AG04449 (cell line): ENCODE data around the gene TOE1.

ENCODE experiments used
- CTCF ChIA-PET: fragments of 350-600 bp; formaldehyde crosslinking; extraction: SDS; loops from one replicate; lab custom pipeline; 2021; ENCODE audit warnings: antibody characterized with exemption; lab: Yijun Ruan, JAX
- POLR2A ChIA-PET: fragments of 400-600, 350-600 bp; formaldehyde crosslinking; extraction: SDS; loops from one replicate; lab custom pipeline; 2020; ENCODE audit warnings: antibody characterized with exemption, inconsistent platforms; lab: Yijun Ruan, JAX
- DNase-seq: peaks from one replicate; pipeline ENCODE4 v3.0.0-alpha.2; 2010; ENCODE audit warnings: low read depth, low spot score
- H3K4me3 ChIP-seq: 2 replicates; pipeline ENCODE4 v1.5.1; 2011; ENCODE audit warnings: low read depth, mild to moderate bottlenecking, control low read depth, low read length
- TF ChIP-seq, protein P1 (sequence below): IDR thresholded peaks from one replicate; pipeline ENCODE4 v1.5.1; 2011; ENCODE audit warnings: mild to moderate bottlenecking, moderate library complexity, low read length, control low read depth, inconsistent platforms; ENCODE audit not compliant: insufficient read depth; ENCODE audit errors: missing control alignments

Gene TOE1

GRCh38 chr1:45322486-45323040, 17.4 kb upstream of the TOE1 start:
- ChIA-PET POLR2A (interaction anchor here (0.7 kb wide), 1 partner anchor 199 kb away, joined by 3 read pairs; the partner anchor contains the start of gene PRDX1), CTCF (interaction anchor here (1.3 to 2.2 kb wide), 3 partner anchors 170 to 308 kb away, joined by 3 to 4 read pairs (median 4); no protein-coding TSS in a partner anchor)
- TF ChIP-seq, protein P1, sequence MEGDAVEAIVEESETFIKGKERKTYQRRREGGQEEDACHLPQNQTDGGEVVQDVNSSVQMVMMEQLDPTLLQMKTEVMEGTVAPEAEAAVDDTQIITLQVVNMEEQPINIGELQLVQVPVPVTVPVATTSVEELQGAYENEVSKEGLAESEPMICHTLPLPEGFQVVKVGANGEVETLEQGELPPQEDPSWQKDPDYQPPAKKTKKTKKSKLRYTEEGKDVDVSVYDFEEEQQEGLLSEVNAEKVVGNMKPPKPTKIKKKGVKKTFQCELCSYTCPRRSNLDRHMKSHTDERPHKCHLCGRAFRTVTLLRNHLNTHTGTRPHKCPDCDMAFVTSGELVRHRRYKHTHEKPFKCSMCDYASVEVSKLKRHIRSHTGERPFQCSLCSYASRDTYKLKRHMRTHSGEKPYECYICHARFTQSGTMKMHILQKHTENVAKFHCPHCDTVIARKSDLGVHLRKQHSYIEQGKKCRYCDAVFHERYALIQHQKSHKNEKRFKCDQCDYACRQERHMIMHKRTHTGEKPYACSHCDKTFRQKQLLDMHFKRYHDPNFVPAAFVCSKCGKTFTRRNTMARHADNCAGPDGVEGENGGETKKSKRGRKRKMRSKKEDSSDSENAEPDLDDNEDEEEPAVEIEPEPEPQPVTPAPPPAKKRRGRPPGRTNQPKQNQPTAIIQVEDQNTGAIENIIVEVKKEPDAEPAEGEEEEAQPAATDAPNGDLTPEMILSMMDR, result no peak
- DNase-seq, result no peak
- no peak overlapping the region for H3K4me3 ChIP-seq

GRCh38 chr1:45325851-45326506, 14.0 kb upstream of the TOE1 start:
- ChIA-PET CTCF (interaction anchor here (0.8 to 3.4 kb wide), 6 partner anchors 11 to 457 kb away, joined by 3 to 22 read pairs (median 5); partner anchors contain the start of genes MUTYH and TOE1), POLR2A (interaction anchor here (1.0 to 1.5 kb wide), 2 partner anchors 13 to 258 kb away, joined by 3 to 7 read pairs; partner anchors contain the start of genes MUTYH, NASP and TOE1)
- DNase-seq, result no peak
- H3K4me3 ChIP-seq, result no peak overlapping the region; the same call in 1 of the 2 replicates
- TF ChIP-seq, protein P1, result no peak

DNA sequence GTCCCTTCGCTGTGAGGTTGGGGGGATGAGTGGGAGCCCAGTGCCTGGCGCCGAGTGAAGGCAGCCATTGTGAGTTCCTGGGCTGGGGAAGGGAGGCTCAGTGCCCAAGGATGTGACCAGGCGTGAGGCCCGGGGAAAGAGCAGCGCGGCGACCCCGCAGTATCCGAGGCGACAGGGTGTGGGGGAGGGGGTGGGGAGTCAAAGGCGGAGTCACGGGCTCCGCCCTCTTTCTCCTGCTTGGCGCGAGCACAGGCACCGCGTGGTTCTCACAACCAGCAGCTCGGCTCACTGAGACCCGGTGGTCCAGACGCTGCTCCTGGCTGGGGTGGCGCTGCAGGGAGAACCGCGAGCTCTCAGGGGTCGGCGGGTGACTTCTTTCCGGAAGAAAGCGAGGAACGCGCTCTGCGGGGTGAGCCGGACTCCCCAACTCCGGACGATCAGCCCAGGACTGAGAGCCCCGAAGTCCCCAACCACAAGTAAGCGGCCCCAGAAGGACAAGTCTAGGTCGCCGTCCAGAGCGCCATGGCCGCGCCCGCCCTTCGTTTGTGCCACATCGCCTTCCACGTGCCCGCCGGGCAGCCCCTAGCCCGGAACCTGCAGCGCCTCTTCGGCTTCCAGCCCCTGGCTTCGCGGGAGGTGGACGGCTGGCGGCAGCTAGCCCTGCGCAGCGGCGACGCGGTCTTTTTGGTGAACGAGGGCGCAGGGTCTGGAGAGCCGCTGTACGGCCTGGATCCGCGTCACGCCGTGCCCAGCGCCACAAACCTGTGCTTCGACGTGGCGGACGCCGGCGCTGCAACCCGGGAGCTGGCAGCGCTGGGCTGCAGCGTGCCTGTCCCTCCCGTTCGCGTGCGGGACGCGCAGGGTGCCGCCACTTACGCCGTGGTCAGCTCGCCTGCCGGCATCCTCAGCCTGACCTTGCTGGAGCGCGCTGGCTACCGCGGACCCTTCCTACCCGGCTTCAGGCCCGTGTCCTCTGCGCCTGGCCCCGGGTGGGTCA, 13.0 kb upstream of the TOE1 start, which contains the start of gene HPDL:
HPDL (plus strand) TSS at position 269 of the 997 bp plus-strand sequence; CDS start at position 523, 254 bp downstream.
- CTCF ChIA-PET, result interaction anchor here (0.6 to 3.4 kb wide), 8 partner anchors 12 to 457 kb away, joined by 3 to 22 read pairs (median 4); partner anchors contain the start of genes MUTYH and TOE1
- no peak for DNase-seq
- POLR2A ChIA-PET, result interaction anchor here (0.7 to 1.5 kb wide), 3 partner anchors 13 to 257 kb away, joined by 3 to 7 read pairs (median 3); partner anchors contain the start of genes MUTYH, NASP and TOE1
- peak within 1 kb of the TSS; percentile 61 for H3K4me3 ChIP-seq
- TF ChIP-seq, protein P1, result no peak

GRCh38 chr1:45327644-45328515, 12.1 kb upstream of the TOE1 start:
- DNase-seq, result no peak
- TF ChIP-seq, protein P1, result no peak
- CTCF ChIA-PET, result interaction anchor here (0.6 to 3.4 kb wide), 5 partner anchors 11 to 165 kb away, joined by 3 to 22 read pairs (median 4); partner anchors contain the start of genes MUTYH and TOE1
- POLR2A ChIA-PET, result interaction anchor here (0.7 to 1.7 kb wide), 3 partner anchors 12 to 24 kb away, joined by 3 to 9 read pairs (median 7); partner anchors contain the start of genes MUTYH and TOE1
- peak overlapping the region; percentile 61 for H3K4me3 ChIP-seq

- no peak overlapping the region for H3K4me3 ChIP-seq
- POLR2A ChIA-PET, result interaction anchor here (1.7 kb wide), 1 partner anchor 11 kb away, joined by 9 read pairs; the partner anchor contains the start of genes MUTYH and TOE1
- no peak for DNase-seq
- TF ChIP-seq, protein P1, result no peak
- CTCF ChIA-PET, result interaction anchor here (1.3 to 3.4 kb wide), 2 partner anchors 10 to 165 kb away, joined by 4 to 22 read pairs; partner anchors contain the start of genes MUTYH and TOE1
Measured at GRCh38 chr1:45328680-45329079, 11.3 kb upstream of the TOE1 start.
